ENCODE results near the gene TTC32.
A peak's percentile ranks its signal among the peaks of the same experiment; 100 is the strongest.
"Not testable (repeated sequence)": the region's sequence is repeated elsewhere in the genome, so short reads cannot be mapped to it uniquely, and the experiment has no call there.

The TTC32 gene

DNA sequence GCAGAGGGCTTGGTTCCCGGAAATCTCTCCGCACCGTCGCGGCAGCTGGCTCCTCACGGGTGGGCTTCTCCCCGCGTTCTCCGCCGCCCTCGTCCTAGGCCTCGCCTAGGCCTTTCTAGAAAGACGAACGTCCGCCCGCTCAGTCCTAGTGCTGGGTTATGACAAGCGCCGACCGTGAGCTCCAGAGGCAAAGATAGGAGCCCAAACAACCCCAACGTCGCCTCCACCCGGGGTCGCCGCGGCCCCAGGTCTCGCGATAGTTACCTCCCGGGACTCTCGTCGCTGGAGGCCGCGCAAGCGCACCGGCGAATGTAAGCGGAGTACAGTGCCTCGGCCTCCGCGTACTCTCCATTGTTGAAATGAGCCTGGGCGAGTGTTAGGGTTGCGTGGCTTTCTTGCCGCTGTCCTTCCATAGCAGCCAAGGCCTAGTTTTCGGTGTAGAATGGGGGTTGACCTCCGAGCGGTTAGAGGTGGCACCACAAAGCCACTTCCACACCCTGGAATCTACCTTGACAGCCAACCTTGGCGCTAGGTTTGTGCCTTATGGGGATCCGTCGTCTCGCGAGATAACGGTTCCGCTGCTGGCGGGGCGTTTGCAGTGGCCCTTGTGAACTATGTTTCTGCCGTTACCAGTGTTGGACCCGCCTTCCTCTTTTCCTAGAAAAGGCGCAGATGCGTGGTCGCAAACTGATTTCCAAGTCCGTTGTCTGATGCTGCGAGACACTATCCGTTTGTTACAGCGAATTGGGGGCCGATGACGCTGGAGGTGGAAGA is at the start of gene TTC32:
TTC32 (minus strand) TSS at position 542 of the 774 bp plus-strand sequence; CDS start at position 413, 129 bp downstream.
- peak; percentile 98 for DNase-seq

DNA sequence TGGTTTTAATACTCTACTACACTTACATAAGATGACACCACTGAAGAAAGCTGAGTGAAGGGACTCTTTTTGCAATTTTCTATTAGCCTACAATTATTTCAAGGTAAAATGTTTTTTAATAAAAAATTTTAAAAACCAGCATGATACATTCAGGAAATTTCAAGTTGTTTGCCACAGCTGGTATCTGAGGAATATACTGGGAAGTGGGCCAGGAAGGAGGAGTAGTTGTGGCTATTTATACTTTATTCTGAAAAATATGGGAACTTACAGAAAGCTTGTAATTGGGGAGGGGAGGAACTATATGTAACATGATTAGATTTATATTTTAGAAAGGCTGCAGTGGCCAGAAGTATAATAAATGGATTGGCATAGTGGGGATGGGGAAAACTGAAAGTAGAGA is 47.3 kb upstream of the TTC32 start:
- no peak for DNase-seq

- DNase-seq = no peak
Measured at GRCh38 chr2:19947184-19947940, 45.6 kb upstream of the TTC32 start.

- no peak for DNase-seq
Measured at GRCh38 chr2:19944205-19944845, 42.5 kb upstream of the TTC32 start.

- DNase-seq = no peak
Measured at GRCh38 chr2:19943189-19943588, 41.4 kb upstream of the TTC32 start.

GRCh38 chr2:19942199-19942598 is 40.4 kb upstream of the TTC32 start:
- DNase-seq = no peak

DNA sequence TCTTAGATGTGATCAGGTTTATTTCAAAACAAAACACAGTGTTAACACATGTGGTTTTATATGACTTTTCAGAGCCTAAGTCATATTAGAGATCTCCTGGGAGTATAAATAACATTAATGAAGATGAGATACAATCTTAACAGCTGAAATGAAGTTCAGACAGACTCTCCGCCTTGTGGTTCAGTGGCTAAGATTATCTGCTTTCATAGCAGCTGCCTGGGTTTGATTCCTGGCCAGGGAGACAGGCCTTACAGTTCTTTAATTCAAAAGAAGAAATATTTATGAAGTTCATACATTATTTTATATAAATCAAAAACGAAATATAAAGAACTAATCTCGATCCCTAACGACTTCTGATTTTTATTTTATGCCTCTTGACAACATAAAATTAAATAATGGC is 35.2 kb upstream of the TTC32 start:
- no peak for DNase-seq

GRCh38 chr2:19936203-19936602 is 34.4 kb upstream of the TTC32 start:
- DNase-seq = no peak

DNA sequence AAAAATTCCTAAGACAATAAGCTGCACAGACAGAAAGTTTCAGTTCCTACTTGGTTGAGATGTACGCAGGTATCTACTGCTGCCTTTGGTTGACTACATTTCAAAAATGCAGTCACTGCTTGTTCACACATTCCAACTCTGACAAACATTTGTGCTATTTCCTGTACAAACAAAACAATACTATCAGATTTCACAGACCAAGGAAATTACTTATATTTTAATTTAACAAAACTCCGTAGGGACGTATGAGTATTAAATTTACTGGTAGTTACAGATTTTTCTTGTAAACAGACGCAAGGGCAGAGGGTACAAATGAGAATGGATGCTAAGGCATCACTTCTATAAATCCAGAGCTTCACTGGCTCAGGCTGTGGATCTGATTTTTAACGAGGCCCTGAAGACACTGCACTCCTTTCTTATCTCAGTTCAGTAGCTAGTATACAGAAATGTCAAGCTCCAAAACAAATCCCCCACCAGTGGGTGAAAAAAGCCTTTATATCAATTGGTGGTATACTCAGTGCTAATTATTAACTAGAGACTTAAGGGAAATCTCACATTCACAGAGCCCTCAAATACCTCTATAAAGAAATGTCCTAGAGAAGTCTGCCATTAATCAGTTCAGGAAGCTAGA is 31.7 kb upstream of the TTC32 start:
- DNase-seq = no peak

DNA sequence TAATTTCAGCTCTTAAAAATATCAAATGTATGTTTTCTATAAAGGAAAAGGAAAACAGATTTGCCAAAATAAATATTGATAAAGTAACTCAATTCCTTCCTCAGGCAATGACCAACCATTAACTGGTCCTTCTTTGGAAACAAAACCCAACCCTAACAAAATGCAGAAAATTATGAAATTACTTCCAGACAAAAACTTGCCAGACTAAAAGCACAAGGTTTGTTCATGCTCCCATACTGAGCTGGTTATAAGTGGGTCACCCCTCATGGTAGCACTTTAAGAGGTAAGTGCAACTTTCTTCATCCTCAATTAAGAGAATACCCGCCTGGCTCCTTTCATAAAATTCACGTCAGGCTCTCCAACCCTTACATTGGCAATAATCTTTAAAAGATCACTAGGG is 31.1 kb upstream of the TTC32 start:
- no peak for DNase-seq

DNA sequence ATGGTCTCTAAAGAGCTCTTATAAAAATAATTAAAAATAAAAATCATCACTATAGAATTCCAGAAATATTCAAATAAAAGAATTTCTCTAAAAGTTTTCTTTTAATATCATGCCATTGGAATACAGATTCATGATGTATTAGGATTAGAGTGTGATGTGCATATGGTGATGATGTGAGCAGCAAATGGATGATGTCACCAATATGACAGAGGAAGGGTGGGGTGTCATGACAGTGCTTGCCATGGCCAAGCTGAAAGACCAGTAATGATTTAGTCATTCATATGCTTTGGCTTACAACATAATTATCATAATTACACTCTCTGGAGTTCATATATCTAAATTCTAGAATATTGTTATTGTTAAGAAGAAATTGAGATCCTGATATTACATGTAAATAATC is 27.4 kb upstream of the TTC32 start:
- DNase-seq = no peak

DNA sequence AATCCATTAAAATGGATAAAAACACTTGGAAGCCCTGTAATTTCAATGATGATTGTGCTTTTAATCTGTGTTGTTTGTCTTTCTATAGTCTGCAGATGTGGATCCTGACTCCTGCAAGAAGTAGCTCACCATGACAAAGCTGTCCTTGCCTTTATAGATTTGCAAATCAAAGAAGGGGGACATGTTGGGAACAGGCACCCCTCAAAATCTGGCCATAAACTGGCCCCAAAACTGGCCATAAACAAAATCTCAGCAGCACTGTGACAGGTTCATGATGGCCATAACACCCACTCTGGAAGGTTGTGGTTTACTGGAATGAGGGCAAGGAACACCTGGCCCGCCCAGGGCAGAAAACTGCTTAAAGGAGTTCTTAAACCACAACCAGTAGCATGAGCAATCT is 26.0 kb upstream of the TTC32 start:
- DNase-seq = not testable (repeated sequence)

DNA sequence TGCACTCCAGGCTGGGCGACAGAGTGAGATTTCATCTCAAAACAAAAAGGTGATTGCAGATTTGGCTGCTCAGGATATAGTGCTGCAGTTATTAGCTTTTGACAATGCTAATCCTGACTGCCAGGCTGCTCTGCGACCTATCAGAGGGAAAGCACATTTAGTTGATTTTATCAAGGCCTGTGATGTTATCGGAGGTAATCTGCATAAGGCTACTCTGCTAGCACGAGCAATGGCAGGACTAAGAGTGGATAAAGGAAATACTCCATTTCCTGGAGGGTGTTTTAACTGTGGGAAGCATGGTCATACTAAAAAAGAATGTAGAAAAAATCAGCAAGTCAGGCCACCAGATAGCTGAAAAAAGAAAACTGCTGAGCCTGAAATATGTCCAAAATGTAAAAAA is 22.7 kb upstream of the TTC32 start:
- DNase-seq = not testable (repeated sequence)

DNA sequence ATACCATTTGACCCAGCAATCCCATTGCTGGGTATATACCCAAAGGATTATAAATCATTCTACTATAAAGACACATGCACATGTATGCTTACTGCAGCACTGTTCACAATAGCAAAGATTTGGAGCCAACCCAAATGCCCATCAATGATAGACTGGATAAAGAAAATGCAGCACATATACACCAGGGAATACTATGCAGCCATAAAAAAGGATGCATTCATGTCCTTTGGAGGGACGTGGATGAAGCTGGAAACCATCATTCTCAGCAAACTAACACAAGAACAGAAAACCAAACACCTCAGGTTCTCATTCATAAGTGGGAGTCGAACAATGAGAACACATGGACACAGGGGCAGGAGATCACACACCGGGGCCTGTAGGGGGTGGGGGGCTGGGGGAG is 20.4 kb upstream of the TTC32 start:
- not testable (repeated sequence) for DNase-seq

GRCh38 chr2:19916385-19916950 is 14.7 kb upstream of the TTC32 start:
- no peak for DNase-seq

- no peak for DNase-seq
Measured at GRCh38 chr2:19914266-19914975, 12.6 kb upstream of the TTC32 start.

DNA sequence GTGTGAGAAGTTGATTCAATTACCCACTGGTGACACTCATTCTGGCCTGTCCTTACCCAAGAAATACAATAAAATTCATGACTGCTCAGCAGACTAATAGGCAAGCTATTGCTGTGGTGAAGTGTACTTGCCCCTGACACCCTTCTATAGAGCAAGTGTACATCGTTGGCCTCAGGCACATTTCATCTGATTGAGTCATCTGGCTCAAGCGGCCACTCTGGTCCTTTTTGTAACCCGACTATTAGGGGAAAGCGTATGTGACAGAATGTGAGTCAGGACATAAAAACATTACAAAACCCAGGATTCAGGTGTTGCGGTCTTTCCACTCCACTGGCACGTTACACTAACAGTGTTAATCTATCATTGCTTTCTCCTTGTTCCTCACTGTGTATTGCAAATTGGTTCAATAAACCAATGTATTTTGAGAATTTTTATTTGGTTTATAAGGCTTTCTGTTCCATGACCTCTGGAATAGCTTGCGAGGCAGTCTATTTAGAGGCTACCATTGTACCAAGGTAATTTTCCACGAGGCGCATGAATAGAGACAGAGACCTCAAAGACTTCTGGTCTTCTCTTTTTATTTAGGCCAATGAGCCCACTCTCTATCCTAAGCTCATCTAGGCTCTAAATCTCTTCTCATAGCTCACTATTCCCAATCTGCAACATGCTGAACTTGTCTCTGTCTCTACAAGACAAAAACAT is 10.2 kb upstream of the TTC32 start:
- DNase-seq = no peak

DNA sequence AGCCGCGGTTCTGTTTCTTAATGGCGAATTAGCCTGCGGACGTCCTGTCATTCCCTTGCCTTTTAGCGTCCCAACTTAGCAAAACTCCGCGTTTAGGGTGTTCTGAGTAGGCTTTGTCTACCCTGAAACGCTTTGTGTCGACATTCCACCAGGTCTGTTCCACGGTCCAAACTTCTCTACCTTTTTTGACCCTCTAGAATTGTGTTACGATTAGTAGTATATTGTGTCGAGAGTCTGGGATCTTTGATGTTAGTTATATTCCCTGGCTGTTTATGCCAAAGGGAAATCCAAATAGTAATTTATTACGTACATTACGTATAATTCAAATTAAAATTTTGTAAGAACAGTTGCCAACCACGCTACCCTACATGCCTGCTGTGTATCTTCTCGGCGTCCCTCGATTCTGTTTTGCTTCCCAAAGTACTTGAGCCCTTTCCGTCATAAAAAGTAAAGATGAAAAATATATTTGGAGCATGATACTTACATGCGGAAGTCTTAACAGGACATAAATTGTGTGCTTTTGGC is 495 bp upstream of the TTC32 start:
- DNase-seq = no peak

- no peak for DNase-seq
Measured at GRCh38 chr2:19900931-19901441, 797 bp downstream of the TTC32 start.

- no peak for DNase-seq
Measured at GRCh38 chr2:19899985-19900930, 1.5 kb downstream of the TTC32 start.
